ENCODE data around the gene LRP5.
"Not testable (repeated sequence)": the region's sequence is repeated elsewhere in the genome, so short reads cannot be mapped to it uniquely, and the experiment has no call there.

LRP5 gene

GRCh38 chr11:68471360-68472340, 159.3 kb downstream of the LRP5 start:
- peak; percentile 56 to 77 (median 57) for DNase-seq

- no peak for DNase-seq
Measured at GRCh38 chr11:68472778-68473177, 160.4 kb downstream of the LRP5 start.

- peak in 1 of 3 donors; percentile 34 for DNase-seq
Measured at GRCh38 chr11:68473693-68474092, 161.3 kb downstream of the LRP5 start.

GRCh38 chr11:68475626-68476025, 163.2 kb downstream of the LRP5 start:
- not testable (repeated sequence) for DNase-seq

- no peak for DNase-seq
Measured at GRCh38 chr11:68479390-68479789, 167.0 kb downstream of the LRP5 start.

GRCh38 chr11:68480193-68480592, 167.8 kb downstream of the LRP5 start:
- no peak for DNase-seq

GRCh38 chr11:68480852-68481510, 168.6 kb downstream of the LRP5 start:
- DNase-seq = no peak

GRCh38 chr11:68481579-68482240, 169.3 kb downstream of the LRP5 start:
- DNase-seq = no peak

GRCh38 chr11:68488623-68489022, 176.2 kb downstream of the LRP5 start:
- DNase-seq = no peak

- DNase-seq = no peak
Measured at GRCh38 chr11:68495220-68495729, 182.9 kb downstream of the LRP5 start.

GRCh38 chr11:68495872-68496271, 183.5 kb downstream of the LRP5 start:
- DNase-seq = no peak

GRCh38 chr11:68497761-68498160, 185.4 kb downstream of the LRP5 start:
- peak; percentile 29 to 75 (median 68) for DNase-seq

GRCh38 chr11:68498321-68498720, 185.9 kb downstream of the LRP5 start:
- DNase-seq = peak in 2 of 3 donors; percentile 29 to 36
